Forelimb muscle (tissue), 1 donor: ENCODE results near the gene DSCAML1. TPM values are rescaled to one million over a fixed set of nuclear protein-coding genes. Genes with fewer than 3 reads are reported as not detected.

ENCODE experiments used
- DNase-seq: peaks from one replicate; pipeline ENCODE4 v3.0.0-alpha.2; 2013; ENCODE audit warnings: low read depth
- polyA plus RNA-seq: library from polyadenylated mRNA; unstranded; fragments of 120-200 nt; gene quantifications from one replicate; pipeline ENCODE4 v1.2.1, GENCODE V29; 2013; ENCODE audit not compliant: insufficient read length

The DSCAML1 gene
- polyA plus RNA-seq, 1 donor = 0.63 TPM

- DNase-seq = no peak
Measured at GRCh38 chr11:117381481-117382387, 415.3 kb downstream of the DSCAML1 start.

GRCh38 chr11:117380676-117381075 lies 416.3 kb downstream of the DSCAML1 start:
- no peak for DNase-seq

DNA sequence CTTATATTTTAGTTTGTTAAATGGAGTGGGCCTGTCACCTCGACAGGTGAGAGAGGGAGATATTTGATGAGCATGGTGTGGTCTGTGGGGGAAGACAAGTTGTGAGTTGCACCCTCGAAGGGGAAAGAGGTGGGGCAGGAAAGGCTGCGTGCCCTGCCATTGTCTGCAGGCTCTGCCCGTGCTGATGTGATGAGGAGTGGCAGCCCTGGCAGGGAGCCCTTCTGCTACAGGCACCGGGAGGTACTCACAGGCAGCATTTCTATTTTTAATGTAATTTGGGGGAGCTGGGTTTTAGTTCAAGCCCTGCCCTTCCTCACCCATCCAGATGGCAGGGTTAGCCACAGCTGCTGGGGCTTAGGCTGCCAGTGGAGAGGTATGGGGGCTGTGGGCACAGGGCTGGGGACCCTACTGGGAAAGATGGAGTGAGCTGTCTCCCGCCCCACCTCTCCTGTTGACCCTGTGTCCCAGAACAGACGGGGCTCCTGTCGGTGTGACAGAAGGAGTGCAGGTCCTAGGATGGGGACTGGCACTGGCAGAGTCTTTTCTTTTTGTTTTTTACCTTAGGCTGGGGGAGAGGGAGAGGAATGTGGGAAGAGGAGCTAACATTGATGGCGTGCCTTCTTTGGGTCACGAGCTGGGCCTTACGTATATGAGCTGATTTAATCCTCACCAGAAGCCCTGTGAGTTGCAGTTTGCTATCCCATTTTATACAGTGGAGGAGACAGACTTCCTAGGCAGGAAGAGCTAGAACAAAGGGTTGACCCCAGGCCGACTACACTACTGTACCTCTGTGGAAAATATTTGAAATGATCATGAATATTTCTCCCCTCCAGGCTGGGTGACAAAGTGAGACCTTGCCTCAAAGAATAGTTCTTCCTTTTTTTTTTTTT lies 417.8 kb downstream of the DSCAML1 start:
- no peak for DNase-seq

Other genes with a start within 250 kb of the DSCAML1 start
- gene FXYD2, start 27.5 kb upstream of the DSCAML1 start, polyA plus RNA-seq = 1.5 TPM
- 192 TPM for gene FXYD6, start 79.4 kb upstream of the DSCAML1 start, polyA plus RNA-seq
- gene TMPRSS13, start 132.2 kb upstream of the DSCAML1 start, polyA plus RNA-seq = 0.19 TPM
- 3.8 TPM for gene IL10RA, start 189.2 kb upstream of the DSCAML1 start, polyA plus RNA-seq